Ishikawa (cell line): ENCODE results near the gene SNX4.

Experiments
- CREB1 ChIP-seq: IDR thresholded peaks from 2 replicates; pipeline ENCODE4 v1.6.1; 2012; ENCODE audit warnings: low read depth
- EGR1 ChIP-seq: IDR thresholded peaks from 2 replicates; pipeline ENCODE4 v1.6.1; 2012
- EP300 ChIP-seq: IDR thresholded peaks from 2 replicates; pipeline ENCODE4 v1.6.1; 2012; ENCODE audit warnings: borderline replicate concordance
- RAD21 ChIP-seq: IDR thresholded peaks from 2 replicates; pipeline ENCODE4 v1.6.1; 2012; ENCODE audit warnings: low read depth
- TAF1 ChIP-seq: IDR thresholded peaks from 2 replicates; pipeline ENCODE4 v1.6.1; 2012; ENCODE audit warnings: low read depth, mild to moderate bottlenecking
- TCF12 ChIP-seq: IDR thresholded peaks from 2 replicates; pipeline ENCODE4 v1.6.1; 2012; ENCODE audit warnings: low read depth
- YY1 ChIP-seq: IDR thresholded peaks from 2 replicates; pipeline ENCODE4 v1.6.1; 2012; ENCODE audit warnings: low read depth
- TF ChIP-seq, protein P1 (sequence below): IDR thresholded peaks from 2 replicates; pipeline ENCODE4 v1.6.1; 2012; ENCODE audit warnings: low read depth, mild to moderate bottlenecking

DNA sequence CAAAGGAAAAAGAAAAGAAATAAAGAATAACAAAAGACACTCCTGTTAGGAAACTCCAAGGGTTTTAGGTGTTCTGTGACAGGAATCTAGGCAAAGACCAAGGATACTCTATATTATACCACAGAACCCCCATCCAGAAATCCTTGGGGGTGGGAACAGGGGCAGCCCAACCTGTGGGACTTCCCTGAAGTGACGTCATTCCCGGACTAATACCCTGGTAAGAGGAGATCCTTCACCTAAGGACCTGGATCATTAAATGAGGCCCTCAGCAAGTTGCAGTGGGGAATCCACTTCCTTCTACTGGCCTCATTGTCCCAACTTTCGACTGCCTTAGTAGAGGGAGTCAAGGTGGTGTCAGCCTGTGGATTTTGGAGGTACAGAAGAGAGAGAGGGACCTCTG is 103.8 kb downstream of the SNX4 start:
- TF ChIP-seq RAD21 = no peak
- no peak for TF ChIP-seq TAF1
- no peak for TF ChIP-seq EP300
- TF ChIP-seq EGR1 = no peak
- no peak for TF ChIP-seq CREB1
- no peak for TF ChIP-seq YY1
- TF ChIP-seq, protein P1, sequence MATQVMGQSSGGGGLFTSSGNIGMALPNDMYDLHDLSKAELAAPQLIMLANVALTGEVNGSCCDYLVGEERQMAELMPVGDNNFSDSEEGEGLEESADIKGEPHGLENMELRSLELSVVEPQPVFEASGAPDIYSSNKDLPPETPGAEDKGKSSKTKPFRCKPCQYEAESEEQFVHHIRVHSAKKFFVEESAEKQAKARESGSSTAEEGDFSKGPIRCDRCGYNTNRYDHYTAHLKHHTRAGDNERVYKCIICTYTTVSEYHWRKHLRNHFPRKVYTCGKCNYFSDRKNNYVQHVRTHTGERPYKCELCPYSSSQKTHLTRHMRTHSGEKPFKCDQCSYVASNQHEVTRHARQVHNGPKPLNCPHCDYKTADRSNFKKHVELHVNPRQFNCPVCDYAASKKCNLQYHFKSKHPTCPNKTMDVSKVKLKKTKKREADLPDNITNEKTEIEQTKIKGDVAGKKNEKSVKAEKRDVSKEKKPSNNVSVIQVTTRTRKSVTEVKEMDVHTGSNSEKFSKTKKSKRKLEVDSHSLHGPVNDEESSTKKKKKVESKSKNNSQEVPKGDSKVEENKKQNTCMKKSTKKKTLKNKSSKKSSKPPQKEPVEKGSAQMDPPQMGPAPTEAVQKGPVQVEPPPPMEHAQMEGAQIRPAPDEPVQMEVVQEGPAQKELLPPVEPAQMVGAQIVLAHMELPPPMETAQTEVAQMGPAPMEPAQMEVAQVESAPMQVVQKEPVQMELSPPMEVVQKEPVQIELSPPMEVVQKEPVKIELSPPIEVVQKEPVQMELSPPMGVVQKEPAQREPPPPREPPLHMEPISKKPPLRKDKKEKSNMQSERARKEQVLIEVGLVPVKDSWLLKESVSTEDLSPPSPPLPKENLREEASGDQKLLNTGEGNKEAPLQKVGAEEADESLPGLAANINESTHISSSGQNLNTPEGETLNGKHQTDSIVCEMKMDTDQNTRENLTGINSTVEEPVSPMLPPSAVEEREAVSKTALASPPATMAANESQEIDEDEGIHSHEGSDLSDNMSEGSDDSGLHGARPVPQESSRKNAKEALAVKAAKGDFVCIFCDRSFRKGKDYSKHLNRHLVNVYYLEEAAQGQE = no peak
- TF ChIP-seq TCF12 = no peak
